ENCODE data around the gene TUBE1. TPM values are rescaled to one million over a fixed set of nuclear protein-coding genes. Genes with fewer than 3 reads are reported as not detected.

The TUBE1 gene
- total RNA-seq, 2 experiments from 2014 or later, result 28.2 to 30.8 TPM

DNA sequence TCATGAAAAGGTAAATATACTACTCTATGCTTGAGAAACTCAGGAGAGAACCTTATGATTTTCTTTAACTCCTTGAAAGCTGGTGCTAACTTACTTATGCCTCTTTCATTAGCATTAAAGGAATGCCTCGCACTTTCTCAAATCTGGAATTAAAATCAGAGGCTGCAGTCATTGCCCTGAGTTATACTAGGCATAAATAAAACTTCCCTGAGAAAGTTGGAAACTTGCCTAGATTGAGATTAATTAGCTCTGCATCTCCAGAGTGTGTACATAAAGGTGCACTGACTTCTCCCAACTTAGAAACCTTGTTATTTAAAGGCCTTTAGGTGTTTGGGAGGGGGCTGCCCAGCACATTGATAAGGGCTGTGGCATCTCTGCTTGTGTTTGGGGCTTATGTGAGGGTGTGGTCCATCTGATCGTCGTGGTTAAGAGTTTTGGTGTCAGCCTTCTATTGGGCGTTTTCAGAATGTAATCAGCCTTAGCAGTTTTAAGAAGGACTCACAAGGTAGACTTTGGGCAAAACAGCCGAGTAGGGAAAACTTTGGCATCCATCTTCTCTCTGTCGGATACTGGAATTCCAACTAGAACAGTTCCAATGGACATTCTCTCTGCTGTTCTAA lies 65.5 kb downstream of the TUBE1 start:
- H3K27ac ChIP-seq (ENCODE audit: low read depth in 1 of 2, low read length in 2 of 2), result no peak overlapping the region
- peaks cover 28% of the 10 kb centered on the region for H3K4me1 ChIP-seq (ENCODE audit: insufficient read depth, low read length)
- no peak for ATAC-seq (ENCODE audit: poor library complexity)
- Mint-ChIP-seq H3K4me3 (no peak overlapping the region), H3K27ac (no peak overlapping the region), H3K27me3 (no peaks in the 10 kb centered on the region), H3K4me1 (ENCODE audit: low read depth) (peaks cover 75% of the 10 kb centered on the region), H3K9me3 (peaks cover 3% of the 10 kb centered on the region), H3K36me3 (ENCODE audit: low read depth) (peaks cover 9% of the 10 kb centered on the region)
- no peak overlapping the region for H3K4me3 ChIP-seq (ENCODE audit: low read length)
- no peaks in the 10 kb centered on the region for H3K27me3 ChIP-seq (ENCODE audit: control insufficient read depth in 1 of 2, insufficient read depth in 2 of 2, low read length in 2 of 2)
- no peaks in the 10 kb centered on the region for H3K36me3 ChIP-seq (ENCODE audit: insufficient read depth, low read length)
- H3K9me3 ChIP-seq (ENCODE audit: control insufficient read depth in 1 of 2, insufficient read depth in 1 of 2, low read length in 2 of 2), result peaks cover 0 to 3% of the 10 kb centered on the region in 2 experiments
- DNase-seq, result no peak
- intact Hi-C loops (cut with DNase I, micrococcal nuclease), result no loop called here
- ChIA-PET POLR2A (interaction anchor here (0.6 to 2.1 kb wide), 3 partner anchors 14 to 312 kb away, joined by 4 read pairs; no protein-coding TSS in a partner anchor), CTCF (interaction anchor here (0.8 kb wide), 1 partner anchor 16 kb away, joined by 4 read pairs; no protein-coding TSS in a partner anchor)
- TF ChIP-seq, protein P1, sequence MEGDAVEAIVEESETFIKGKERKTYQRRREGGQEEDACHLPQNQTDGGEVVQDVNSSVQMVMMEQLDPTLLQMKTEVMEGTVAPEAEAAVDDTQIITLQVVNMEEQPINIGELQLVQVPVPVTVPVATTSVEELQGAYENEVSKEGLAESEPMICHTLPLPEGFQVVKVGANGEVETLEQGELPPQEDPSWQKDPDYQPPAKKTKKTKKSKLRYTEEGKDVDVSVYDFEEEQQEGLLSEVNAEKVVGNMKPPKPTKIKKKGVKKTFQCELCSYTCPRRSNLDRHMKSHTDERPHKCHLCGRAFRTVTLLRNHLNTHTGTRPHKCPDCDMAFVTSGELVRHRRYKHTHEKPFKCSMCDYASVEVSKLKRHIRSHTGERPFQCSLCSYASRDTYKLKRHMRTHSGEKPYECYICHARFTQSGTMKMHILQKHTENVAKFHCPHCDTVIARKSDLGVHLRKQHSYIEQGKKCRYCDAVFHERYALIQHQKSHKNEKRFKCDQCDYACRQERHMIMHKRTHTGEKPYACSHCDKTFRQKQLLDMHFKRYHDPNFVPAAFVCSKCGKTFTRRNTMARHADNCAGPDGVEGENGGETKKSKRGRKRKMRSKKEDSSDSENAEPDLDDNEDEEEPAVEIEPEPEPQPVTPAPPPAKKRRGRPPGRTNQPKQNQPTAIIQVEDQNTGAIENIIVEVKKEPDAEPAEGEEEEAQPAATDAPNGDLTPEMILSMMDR (IDR thresholded peaks at IDR 0.05), result no peak

Other genes starting within 250 kb of the TUBE1 start
- gene FYN, start 214.0 kb downstream of the TUBE1 start, total RNA-seq, result 100 to 1,000 TPM; 419 TPM
- not detected for gene CCN6, start 33.4 kb downstream of the TUBE1 start, total RNA-seq
- 1 to 10 TPM; 3.6 to 4.4 TPM for gene FAM229B, start 109 bp upstream of the TUBE1 start, total RNA-seq
- gene LAMA4, start 167.1 kb upstream of the TUBE1 start, total RNA-seq, result not detected